ENCODE measurements around the gene EWSR1.

The EWSR1 gene

GRCh38 chr22:29267462-29267857 lies 608 bp upstream of the EWSR1 start:
- DNase-seq: no peak

- peak in 48 of 58 donors; percentile 28 to 85 (median 68) for DNase-seq
Measured at GRCh38 chr22:29268511-29269229, 602 bp downstream of the EWSR1 start.

- no peak for DNase-seq
Measured at GRCh38 chr22:29269230-29269604, 1.1 kb downstream of the EWSR1 start.

GRCh38 chr22:29269731-29270474 lies 1.8 kb downstream of the EWSR1 start:
- peak in 1 of 58 donors; percentile 15 for DNase-seq

- DNase-seq: no peak
Measured at GRCh38 chr22:29270475-29271271, 2.6 kb downstream of the EWSR1 start.

GRCh38 chr22:29272624-29273023 lies 4.6 kb downstream of the EWSR1 start:
- no peak for DNase-seq

GRCh38 chr22:29275167-29275566 lies 7.1 kb downstream of the EWSR1 start:
- DNase-seq: no peak

GRCh38 chr22:29275819-29276565 lies 7.9 kb downstream of the EWSR1 start:
- no peak for DNase-seq

GRCh38 chr22:29277927-29278326 lies 9.9 kb downstream of the EWSR1 start:
- DNase-seq: no peak

- no peak for DNase-seq
Measured at GRCh38 chr22:29284196-29284595, 16.1 kb downstream of the EWSR1 start.

GRCh38 chr22:29288837-29289236 lies 20.8 kb downstream of the EWSR1 start:
- DNase-seq: no peak

- DNase-seq: no peak
Measured at GRCh38 chr22:29290061-29290460, 22.0 kb downstream of the EWSR1 start.

GRCh38 chr22:29291215-29291614 lies 23.1 kb downstream of the EWSR1 start:
- no peak for DNase-seq

- DNase-seq: no peak
Measured at GRCh38 chr22:29292379-29292778, 24.3 kb downstream of the EWSR1 start.

- no peak for DNase-seq
Measured at GRCh38 chr22:29298641-29299040, 30.6 kb downstream of the EWSR1 start.

GRCh38 chr22:29299136-29299900 lies 31.2 kb downstream of the EWSR1 start:
- DNase-seq: no peak

- DNase-seq: no peak
Measured at GRCh38 chr22:29300467-29300806, 32.4 kb downstream of the EWSR1 start.

GRCh38 chr22:29300807-29301601 lies 32.9 kb downstream of the EWSR1 start:
- no peak for DNase-seq

GRCh38 chr22:29301716-29302401 lies 33.8 kb downstream of the EWSR1 start:
- DNase-seq: no peak

All from anterior cingulate cortex (tissue), 58 donors.